CD1c-positive myeloid dendritic cell (primary cell): ENCODE data around the gene COQ8B.
"Not testable (repeated sequence)": the region's sequence is repeated elsewhere in the genome, so short reads cannot be mapped to it uniquely, and the experiment has no call there.

ENCODE experiments used
- DNase-seq: peaks from one replicate; pipeline ENCODE4 v3.0.0-alpha.2; 2016; ENCODE audit errors: extremely low spot score

The COQ8B gene

GRCh38 chr19:40716482-40717324 is at the start of gene COQ8B, which contains the start of gene ITPKC:
COQ8B (minus strand) TSS chr19:40716886; CDS start chr19:40714632, 2,254 bp downstream.
ITPKC (plus strand) TSS chr19:40717112; CDS start chr19:40717136, 24 bp downstream.
- DNase-seq = peak; percentile 98

- DNase-seq = not testable (repeated sequence)
Observed at GRCh38 chr19:40766385-40766784, 49.7 kb upstream of the COQ8B start.

- DNase-seq = no peak
Observed at GRCh38 chr19:40763963-40764362, 47.3 kb upstream of the COQ8B start.

- no peak for DNase-seq
Observed at GRCh38 chr19:40763526-40763925, 46.8 kb upstream of the COQ8B start.

DNA sequence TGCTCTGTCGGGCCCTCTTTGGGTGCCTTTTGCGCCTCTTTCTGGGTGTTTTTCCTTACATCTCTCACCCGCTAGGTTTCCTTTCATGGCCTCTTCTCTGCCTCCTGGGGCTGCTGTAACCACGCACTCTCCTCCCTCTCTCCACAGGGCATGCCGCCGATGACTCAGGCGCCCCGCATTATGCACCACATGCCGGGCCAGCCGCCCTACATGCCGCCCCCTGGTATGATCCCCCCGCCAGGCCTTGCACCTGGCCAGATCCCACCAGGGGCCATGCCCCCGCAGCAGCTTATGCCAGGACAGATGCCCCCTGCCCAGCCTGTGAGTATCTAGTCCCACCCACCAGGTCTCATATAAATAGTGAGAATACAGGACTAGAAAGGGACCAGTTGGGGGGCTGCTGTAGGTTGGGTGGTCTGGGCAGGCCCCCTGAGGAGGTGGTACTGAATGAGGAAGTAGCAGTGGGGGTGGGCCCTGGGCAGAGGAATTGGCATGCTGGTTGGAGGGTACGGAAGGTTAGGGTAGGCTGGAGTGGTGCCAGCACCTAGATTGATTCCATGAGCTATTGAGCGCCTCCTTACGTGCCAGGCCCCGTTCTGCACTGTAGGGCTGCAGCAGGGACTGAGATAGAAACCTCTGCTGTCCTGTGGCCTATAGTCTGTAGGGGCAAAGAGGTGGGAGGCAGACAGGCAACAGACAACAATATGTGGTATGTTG is 46.2 kb upstream of the COQ8B start:
- DNase-seq = no peak

GRCh38 chr19:40759352-40759751 is 42.7 kb upstream of the COQ8B start:
- DNase-seq = no peak

DNA sequence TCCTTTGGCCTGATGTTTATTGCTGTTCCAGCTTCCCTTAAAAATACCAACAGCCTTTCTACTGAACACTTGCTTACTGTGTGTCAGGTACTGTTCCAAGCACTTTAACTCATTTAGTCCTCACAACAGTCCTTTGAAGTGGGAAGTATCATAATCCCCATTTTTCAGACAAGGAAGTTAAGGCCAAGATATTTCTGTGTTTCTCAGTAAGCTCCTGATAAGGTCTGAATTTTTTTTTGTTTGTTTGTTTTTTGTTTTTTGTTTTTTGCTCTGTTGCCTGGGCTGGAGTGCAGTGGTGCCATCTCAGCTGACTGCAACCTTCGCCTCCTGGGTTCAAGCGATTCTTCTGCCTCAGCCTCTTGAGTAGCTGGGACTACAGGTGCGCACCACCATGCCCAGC is 41.8 kb upstream of the COQ8B start:
- no peak for DNase-seq

GRCh38 chr19:40756502-40757110 is 39.9 kb upstream of the COQ8B start:
- DNase-seq = no peak

GRCh38 chr19:40755791-40756190 is 39.1 kb upstream of the COQ8B start:
- peak; percentile 31 for DNase-seq

GRCh38 chr19:40755248-40755624 is 38.5 kb upstream of the COQ8B start:
- peak; percentile 14 for DNase-seq

DNA sequence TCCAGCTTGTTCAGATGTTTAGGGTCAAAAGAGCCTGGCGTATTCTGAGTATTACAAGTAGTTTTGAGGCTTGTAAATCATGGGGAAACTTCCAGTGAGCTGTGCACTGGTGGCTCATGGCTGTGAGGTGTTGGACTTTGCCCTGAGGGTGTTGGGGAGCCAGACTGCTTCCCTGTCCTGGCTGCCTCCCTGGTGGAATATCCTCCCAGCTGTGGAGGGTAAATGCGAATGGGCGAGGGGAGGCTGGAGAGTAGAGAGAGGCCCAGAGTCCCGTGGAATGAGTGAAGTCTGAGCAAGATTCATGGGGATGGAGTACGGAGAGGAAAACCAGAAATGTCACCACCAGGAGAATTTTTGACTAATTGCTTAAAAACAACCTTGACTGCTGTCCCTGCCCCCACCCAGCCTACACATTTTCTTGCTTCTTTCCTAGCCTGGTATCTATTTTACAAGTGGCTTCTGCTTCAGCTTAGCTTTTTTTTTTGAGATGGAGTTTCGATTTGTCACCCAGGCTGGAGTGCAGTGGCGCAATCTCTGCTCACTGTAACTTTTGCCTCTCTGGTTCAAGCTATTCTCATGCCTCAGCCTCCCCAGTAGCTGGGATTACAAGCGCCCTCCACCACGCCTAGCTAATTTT is 38.0 kb upstream of the COQ8B start:
- DNase-seq = peak; percentile 80

- DNase-seq = no peak
Observed at GRCh38 chr19:40752257-40752781, 35.6 kb upstream of the COQ8B start.

DNA sequence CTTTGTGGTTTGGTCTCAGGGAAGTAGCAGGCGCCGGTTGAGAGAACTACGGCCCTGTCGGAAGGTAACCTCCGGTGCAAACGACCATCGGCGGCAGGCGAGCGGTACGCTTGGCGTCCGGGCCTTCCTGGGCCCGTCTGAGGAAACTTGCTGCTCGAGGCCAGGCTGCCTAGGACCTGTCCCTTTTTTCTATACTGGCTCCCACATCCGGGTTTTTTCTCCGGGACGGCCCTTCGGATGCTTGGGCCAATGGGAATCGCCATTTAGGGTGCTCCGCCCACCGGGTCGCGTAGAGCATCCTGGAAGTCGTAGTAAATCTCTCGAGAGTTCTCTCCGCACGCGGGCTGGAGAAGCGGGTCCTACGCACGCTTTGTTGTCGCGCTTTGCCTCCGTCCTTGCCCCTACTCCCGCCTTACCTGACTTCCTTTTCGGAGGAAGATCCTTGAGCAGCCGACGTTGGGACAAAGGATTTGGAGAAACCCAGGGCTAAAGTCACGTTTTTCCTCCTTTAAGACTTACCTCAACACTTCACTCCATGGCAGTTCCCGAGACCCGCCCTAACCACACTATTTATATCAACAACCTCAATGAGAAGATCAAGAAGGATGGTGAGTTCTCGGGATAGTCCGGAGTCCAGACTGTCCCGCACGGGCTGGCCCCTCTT is 34.3 kb upstream of the COQ8B start, which contains the start of gene SNRPA:
TSS of gene SNRPA (plus strand) at position 330 of the 664 bp plus-strand sequence. CDS start at position 536, 206 bp downstream.
- peak; percentile 99 for DNase-seq

GRCh38 chr19:40750058-40750873 is 33.6 kb upstream of the COQ8B start, which contains the start of gene ACTMAP:
ACTMAP (minus strand) TSS chr19:40750477; CDS start chr19:40749803, 674 bp downstream.
- DNase-seq = peak; percentile 100

DNA sequence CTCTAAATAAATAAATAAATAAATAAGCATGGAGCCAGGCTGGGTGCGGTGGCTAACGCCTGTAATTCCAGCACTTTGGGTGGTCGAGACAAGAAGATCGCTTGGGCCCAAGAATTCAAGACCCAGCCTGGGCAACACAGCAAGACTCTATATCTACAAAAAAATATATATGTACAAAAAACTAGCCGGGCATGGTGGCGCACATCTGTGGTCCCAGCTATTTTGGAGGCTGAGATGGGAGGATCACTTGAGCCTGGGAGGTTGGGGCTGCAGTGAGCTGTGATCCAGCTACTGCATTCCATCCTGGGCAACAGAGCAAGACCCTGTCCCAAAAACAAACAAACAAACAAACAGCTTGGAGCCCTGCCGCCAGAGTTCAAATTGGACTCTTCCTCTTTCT is 30.9 kb upstream of the COQ8B start:
- DNase-seq = no peak

- DNase-seq = no peak
Observed at GRCh38 chr19:40745402-40745780, 28.7 kb upstream of the COQ8B start.

DNA sequence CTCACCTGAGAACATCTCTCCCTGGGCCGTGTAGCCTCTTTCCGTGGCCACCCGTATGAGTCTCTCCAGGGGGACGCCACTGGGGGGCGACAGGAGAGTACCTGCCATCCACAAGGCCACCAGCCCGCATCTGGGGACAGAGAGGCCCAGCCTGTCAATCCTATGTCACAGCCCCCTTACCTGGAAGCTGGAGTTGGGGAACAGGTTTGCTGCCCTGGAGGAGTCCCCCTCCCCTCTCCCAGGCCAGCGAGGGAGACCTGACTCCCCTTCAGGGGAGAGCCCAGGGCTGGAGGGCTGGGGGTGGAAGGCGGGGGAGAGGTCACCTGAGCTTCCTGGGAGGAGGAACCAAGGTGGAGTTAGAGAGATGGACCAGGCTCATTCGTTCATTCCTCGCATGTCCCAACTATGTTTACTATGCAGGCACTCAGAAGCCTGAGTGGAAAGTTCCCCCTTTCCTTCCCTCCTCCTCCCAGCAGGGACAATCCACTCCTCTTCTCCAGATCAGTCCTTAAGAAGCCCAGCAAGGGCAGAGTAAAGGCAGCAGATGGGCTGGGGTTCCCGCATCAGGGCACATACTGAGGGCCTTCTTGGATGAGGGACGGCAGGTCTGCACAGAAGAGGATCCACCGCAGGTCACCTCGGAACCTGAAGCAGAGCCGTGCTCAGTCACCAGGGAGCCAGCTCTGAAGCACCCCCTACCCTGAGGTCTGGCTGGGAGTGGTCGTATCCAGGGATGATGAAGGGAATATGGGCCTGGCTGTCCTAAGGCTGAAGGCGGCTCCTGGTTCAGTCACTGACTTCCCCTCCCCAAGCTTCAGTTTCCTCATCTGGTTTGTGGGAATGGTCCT is 28.1 kb upstream of the COQ8B start:
- no peak for DNase-seq

GRCh38 chr19:40743926-40744325 is 27.2 kb upstream of the COQ8B start:
- no peak for DNase-seq

DNA sequence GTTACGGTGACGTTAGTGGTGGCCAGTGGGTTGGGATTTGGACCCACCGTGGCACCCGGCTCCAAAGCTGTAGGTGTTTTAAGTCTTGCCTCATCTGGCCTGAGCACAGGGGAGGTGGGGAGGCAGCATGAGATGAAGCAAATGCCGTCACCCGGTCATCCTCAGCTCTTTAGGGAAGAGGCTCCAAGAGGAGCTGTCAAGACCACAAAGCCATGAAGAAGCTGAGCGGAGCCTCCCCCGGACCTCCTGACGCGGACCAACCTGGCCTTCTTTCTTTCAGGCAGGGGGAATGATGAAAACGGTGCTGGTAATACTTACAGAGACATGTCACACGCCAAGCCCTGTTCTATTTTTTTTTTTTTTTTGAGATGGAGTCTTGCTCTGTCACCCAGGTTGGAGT is 26.2 kb upstream of the COQ8B start:
- no peak for DNase-seq
